H9 (cell line): ENCODE measurements around the gene CAMTA1. TPM values are rescaled to one million over a fixed set of nuclear protein-coding genes. Genes with fewer than 3 reads are reported as not detected.
"Not testable (repeated sequence)": the region's sequence is repeated elsewhere in the genome, so short reads cannot be mapped to it uniquely, and the experiment has no call there.

Experiments
- DNase-seq: peaks from one replicate; pipeline ENCODE4 v3.0.0-alpha.2; 2017
- H2AFZ ChIP-seq: one replicate; pipeline ENCODE4 v1.6.1; 2013; ENCODE audit warnings: mild to moderate bottlenecking, low read length, control low read depth, moderate library complexity
- H2AK5ac ChIP-seq: 2 replicates; pipeline ENCODE4 v1.6.1; 2013; ENCODE audit warnings: low read length, control low read depth, mixed read lengths; ENCODE audit not compliant: insufficient read length
- H2BK120ac ChIP-seq: one replicate; pipeline ENCODE4 v1.6.1; 2013; ENCODE audit warnings: low read depth, mild to moderate bottlenecking, low read length, control low read depth, inconsistent platforms; ENCODE audit not compliant: poor library complexity, severe bottlenecking
- H2BK12ac ChIP-seq: 2 replicates; pipeline ENCODE4 v1.6.1; 2013; ENCODE audit warnings: low read length, control low read depth, mixed read lengths, low read depth; ENCODE audit not compliant: insufficient read length
- H2BK15ac ChIP-seq: 2 replicates; pipeline ENCODE4 v1.6.1; 2013; ENCODE audit warnings: low read depth, low read length, control low read depth
- H2BK20ac ChIP-seq: one replicate; pipeline ENCODE4 v1.6.1; 2013; ENCODE audit warnings: low read depth, mild to moderate bottlenecking, low read length, control low read depth, inconsistent platforms; ENCODE audit not compliant: poor library complexity, severe bottlenecking
- H2BK5ac ChIP-seq: 2 replicates; pipeline ENCODE4 v1.6.1; 2013; ENCODE audit warnings: low read length, control low read depth, mixed read lengths; ENCODE audit not compliant: insufficient read length
- H3K14ac ChIP-seq: 2 replicates; pipeline ENCODE4 v1.6.1; 2013; ENCODE audit warnings: low read length, control low read depth; ENCODE audit not compliant: insufficient read depth
- H3K18ac ChIP-seq: 2 replicates; pipeline ENCODE4 v1.6.1; 2013; ENCODE audit warnings: low read depth, mild to moderate bottlenecking, mixed read lengths, low read length, control low read depth; ENCODE audit not compliant: insufficient read length
- H3K23ac ChIP-seq: 2 replicates; pipeline ENCODE4 v1.6.1; 2013; ENCODE audit warnings: low read length, control low read depth, mixed read lengths, low read depth; ENCODE audit not compliant: insufficient read length
- H3K23me2 ChIP-seq: 2 replicates; pipeline ENCODE4 v1.6.1; 2013; ENCODE audit warnings: low read depth, mild to moderate bottlenecking, mixed read lengths, low read length, control low read depth; ENCODE audit not compliant: insufficient read length, poor library complexity, severe bottlenecking
- H3K27ac ChIP-seq: 2 replicates; pipeline ENCODE4 v1.5.1; 2013; ENCODE audit warnings: low read length, control low read depth, mixed read lengths, low read depth; ENCODE audit not compliant: insufficient read length
- H3K27me3 ChIP-seq: 2 replicates; pipeline ENCODE4 v1.6.1; 2013; ENCODE audit warnings: low read length, control low read depth, inconsistent platforms; ENCODE audit not compliant: insufficient read depth
- H3K4ac ChIP-seq: 2 replicates; pipeline ENCODE4 v1.6.1; 2013; ENCODE audit warnings: low read depth, mild to moderate bottlenecking, control low read depth, inconsistent platforms, low read length, moderate library complexity
- H3K4me1 ChIP-seq: 2 replicates; pipeline ENCODE4 v1.6.1; 2013; ENCODE audit warnings: low read length, control low read depth, inconsistent platforms; ENCODE audit not compliant: insufficient read depth
- H3K4me2 ChIP-seq: 2 replicates; pipeline ENCODE4 v1.6.1; 2013; ENCODE audit warnings: low read length, control low read depth, mixed read lengths; ENCODE audit not compliant: insufficient read length, insufficient read depth
- H3K56ac ChIP-seq: 2 replicates; pipeline ENCODE4 v1.6.1; 2013; ENCODE audit warnings: low read depth, mild to moderate bottlenecking, mixed read lengths, low read length, control low read depth; ENCODE audit not compliant: insufficient read length
- H3K79me1 ChIP-seq: 2 replicates; pipeline ENCODE4 v1.6.1; 2013; ENCODE audit warnings: low read depth, mild to moderate bottlenecking, moderate library complexity, low read length, control low read depth, inconsistent platforms; ENCODE audit not compliant: insufficient read depth, poor library complexity, severe bottlenecking
- H3K79me2 ChIP-seq: 2 replicates; pipeline ENCODE4 v1.6.1; 2013; ENCODE audit warnings: low read length, control low read depth, inconsistent platforms; ENCODE audit not compliant: insufficient read depth
- H3K9ac ChIP-seq: 2 replicates; pipeline ENCODE4 v1.6.1; 2013; ENCODE audit warnings: low read length, control low read depth, mixed read lengths; ENCODE audit not compliant: insufficient read length; ENCODE audit errors: extremely low read depth
- H3K9me3 ChIP-seq: one replicate; pipeline ENCODE4 v1.6.1; 2013; ENCODE audit warnings: low read depth, low read length, inconsistent platforms; ENCODE audit not compliant: control insufficient read depth
- H3T11ph ChIP-seq: one replicate; pipeline ENCODE4 v1.6.1; 2013; ENCODE audit warnings: mild to moderate bottlenecking, low read length, control low read depth, inconsistent platforms
- H4K20me1 ChIP-seq: one replicate; pipeline ENCODE4 v1.6.1; 2013; ENCODE audit not compliant: control insufficient read depth, insufficient read length, insufficient read depth
- H4K5ac ChIP-seq: 2 replicates; pipeline ENCODE4 v1.6.1; 2013; ENCODE audit warnings: low read depth, mild to moderate bottlenecking, mixed read lengths, low read length, control low read depth; ENCODE audit not compliant: insufficient read length
- H4K8ac ChIP-seq: replicated peaks from 2 replicates; pipeline ENCODE4 v1.6.1; 2013; ENCODE audit warnings: low read length, control low read depth, mixed read lengths, low read depth; ENCODE audit not compliant: insufficient read length
- H4K91ac ChIP-seq: 2 replicates; pipeline ENCODE4 v1.6.1; 2013; ENCODE audit warnings: low read depth, mild to moderate bottlenecking, moderate library complexity, mixed read lengths, low read length, control low read depth; ENCODE audit not compliant: insufficient read length
- H3K27ac Mint-ChIP-seq, 3 experiments: 2 replicates in 2 of 3; 3 replicates in 1 of 3; pipeline ENCODE4 v1.8.0; 2020 to 2021; ENCODE audit warnings: mixed read lengths in 3 of 3, mild to moderate bottlenecking in 1 of 3, moderate library complexity in 1 of 3
- H3K27me3 Mint-ChIP-seq: 2 replicates; pipeline ENCODE4 v1.8.0; 2021; ENCODE audit warnings: low read depth, mild to moderate bottlenecking, moderate library complexity, mixed read lengths
- H3K36me3 Mint-ChIP-seq, 3 experiments: 2 replicates in 2 of 3; 3 replicates in 1 of 3; pipeline ENCODE4 v1.8.0; 2020 to 2021; ENCODE audit warnings: low read depth in 3 of 3, mixed read lengths in 3 of 3; ENCODE audit not compliant: insufficient read depth in 1 of 3
- H3K4me1 Mint-ChIP-seq, 2 experiments: 2 replicates each; pipeline ENCODE4 v1.8.0; 2020; ENCODE audit warnings: mixed read lengths in 2 of 2
- H3K4me3 Mint-ChIP-seq, 2 experiments: 2 replicates in 1 of 2; 3 replicates in 1 of 2; pipeline ENCODE4 v1.8.0; 2020 to 2021; ENCODE audit warnings: mild to moderate bottlenecking in 2 of 2, mixed read lengths in 2 of 2, moderate library complexity in 1 of 2
- H3K9me3 Mint-ChIP-seq, 2 experiments: 2 replicates in 1 of 2; 3 replicates in 1 of 2; pipeline ENCODE4 v1.8.0; 2020; ENCODE audit warnings: mild to moderate bottlenecking in 2 of 2, mixed read lengths in 2 of 2, moderate library complexity in 1 of 2
- CTCF ChIP-seq: fragments of 200-600 bp; sonication (generic); conservative IDR thresholded peaks from 3 replicates; pipeline ENCODE4 v1.8.0; 2021; ENCODE audit warnings: antibody characterized with exemption, mild to moderate bottlenecking
- WGBS: extraction: QIAGEN DNeasy Blood & Tissue Kit; methylation state at CpG from one replicate; pipeline ENCODE4 v1.1.7; 2013; ENCODE audit warnings: missing lambda C conversion rate, low lambda C conversion rate, mixed read lengths; ENCODE audit not compliant: insufficient read length; ENCODE audit errors: extremely low coverage; 5-methylcytosine and 5-hydroxymethylcytosine counted together
- total RNA-seq: library from RNA; stranded (reverse); gene quantifications from 2 replicates; pipeline ENCODE4 v1.2.1, GENCODE V29; 2021

The CAMTA1 gene
- total RNA-seq, 1 experiment from 2014 or later: 115 TPM

DNA sequence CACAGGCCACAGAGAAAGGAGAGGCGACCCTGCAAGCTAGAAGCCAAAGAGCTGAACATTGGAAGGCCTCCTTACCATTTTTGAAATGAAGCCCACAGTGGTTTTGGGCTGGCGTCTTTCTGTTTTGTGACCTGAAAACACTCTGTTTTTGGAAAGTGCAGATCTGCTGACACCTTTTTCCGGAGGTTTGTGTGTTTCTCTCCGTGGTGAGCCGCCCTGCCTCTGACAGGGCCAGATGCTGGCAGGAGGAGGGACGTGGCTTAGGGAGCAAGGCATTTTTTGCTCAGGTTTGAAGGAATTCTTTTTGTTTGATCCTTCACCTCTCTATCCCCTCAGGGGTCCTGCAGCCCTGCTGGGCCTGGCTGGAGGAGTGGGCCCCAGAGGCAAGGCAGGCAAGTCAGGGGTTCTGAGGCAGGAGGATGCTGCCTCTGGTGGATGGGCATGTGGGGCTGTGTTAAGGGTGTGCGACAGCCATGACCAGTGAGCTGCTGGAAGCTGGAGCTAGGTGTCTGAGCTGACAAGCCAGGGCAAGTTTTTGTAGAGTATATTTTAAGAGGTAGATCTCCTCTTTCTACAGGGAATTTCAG is 133.8 kb downstream of the CAMTA1 start:
- peak; percentile 17; the same call in 1 of the 3 replicates for TF ChIP-seq CTCF
- H4K8ac ChIP-seq: no peak overlapping the region
- H4K5ac ChIP-seq: no peak overlapping the region
- H2BK15ac ChIP-seq: no peak overlapping the region
- Mint-ChIP-seq H3K4me1 (peaks cover 9 to 20% of the 10 kb centered on the region in 2 experiments), H3K36me3 (peaks cover 16 to 32% (median 19%) of the 10 kb centered on the region in 3 experiments), H3K27me3 (peaks cover 6% of the 10 kb centered on the region), H3K4me3 (no peak overlapping the region), H3K27ac (no peak overlapping the region), H3K9me3 (peaks cover 28 to 31% of the 10 kb centered on the region in 2 experiments)
- no peak overlapping the region for H2AK5ac ChIP-seq
- no peak overlapping the region for H3K56ac ChIP-seq
- no peak overlapping the region for H2BK12ac ChIP-seq
- H3K18ac ChIP-seq: no peak overlapping the region
- no peak overlapping the region for H3K27ac ChIP-seq
- no peak overlapping the region for H4K91ac ChIP-seq
- no peak overlapping the region for H2BK120ac ChIP-seq
- H2BK5ac ChIP-seq: no peak overlapping the region
- DNase-seq: no peak
- H3K27me3 ChIP-seq: no peaks in the 10 kb centered on the region
- H3K4me1 ChIP-seq: no peaks in the 10 kb centered on the region
- no peak overlapping the region for H3K23ac ChIP-seq
- no peak overlapping the region for H3K4ac ChIP-seq
- no CpG with 5 or more reads among the region's 7 CpGs for WGBS
- no peak overlapping the region for H3K4me2 ChIP-seq
- no peak overlapping the region for H2AFZ ChIP-seq
- no peak overlapping the region for H3K14ac ChIP-seq
- H2BK20ac ChIP-seq: no peak overlapping the region
- no peaks in the 10 kb centered on the region for H4K20me1 ChIP-seq
- no peaks in the 10 kb centered on the region for H3K79me1 ChIP-seq
- H3K23me2 ChIP-seq: no peaks in the 10 kb centered on the region
- H3K79me2 ChIP-seq: no peaks in the 10 kb centered on the region
- H3K9ac ChIP-seq: no peak overlapping the region
- no peak overlapping the region for H3T11ph ChIP-seq
- no peaks in the 10 kb centered on the region for H3K9me3 ChIP-seq

DNA sequence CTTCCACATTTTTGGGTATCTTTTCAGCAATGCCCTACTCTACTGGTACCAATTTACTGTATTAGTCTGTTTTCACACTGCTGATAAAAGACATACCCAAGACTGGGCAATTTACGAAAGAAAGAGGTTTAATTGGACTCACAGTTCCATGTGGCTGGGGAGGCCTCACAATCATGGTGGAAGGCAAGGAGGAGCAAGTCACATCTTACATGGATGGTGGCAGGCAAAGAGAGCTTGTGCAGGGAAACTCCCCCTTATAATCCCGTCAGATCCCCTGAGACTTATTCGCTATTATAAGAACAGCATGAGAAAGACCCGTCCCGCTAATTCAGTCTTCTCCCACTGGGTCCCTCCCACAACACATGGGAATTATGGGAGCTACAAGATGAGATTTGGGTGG is 136.3 kb downstream of the CAMTA1 start:
- not testable (repeated sequence) for H3K14ac ChIP-seq, H2BK120ac ChIP-seq, H4K5ac ChIP-seq, H2BK15ac ChIP-seq, H3K4me3 Mint-ChIP-seq, H2BK12ac ChIP-seq, H4K20me1 ChIP-seq, H3K23me2 ChIP-seq, H3T11ph ChIP-seq, H2AFZ ChIP-seq, H2BK5ac ChIP-seq, H4K8ac ChIP-seq, H2AK5ac ChIP-seq, H3K4me2 ChIP-seq, H3K9me3 ChIP-seq, H3K4me1 ChIP-seq, H3K56ac ChIP-seq, H3K27me3 ChIP-seq, H3K27ac ChIP-seq, H3K9ac ChIP-seq, H3K27ac Mint-ChIP-seq, H3K79me1 ChIP-seq, H3K4ac ChIP-seq, H4K91ac ChIP-seq, H3K18ac ChIP-seq, H3K23ac ChIP-seq, H2BK20ac ChIP-seq, H3K79me2 ChIP-seq, H3K27me3 Mint-ChIP-seq, DNase-seq
- WGBS: no CpG with 5 or more reads among the region's 5 CpGs
- Mint-ChIP-seq H3K9me3 (peaks cover 28 to 31% of the 10 kb centered on the region in 2 experiments), H3K36me3 (peaks cover 16 to 32% (median 19%) of the 10 kb centered on the region in 3 experiments), H3K4me1 (peaks cover 10 to 29% of the 10 kb centered on the region in 2 experiments)
